Activated naive CD4-positive, alpha-beta T cell treated with anti-CD3 and anti-CD28 coated beads, Interleukin-2, amount 50 U/mL, for 72 hours (primary cell): ENCODE results near the gene ZNF581. TPM values are rescaled to one million over a fixed set of nuclear protein-coding genes. Genes with fewer than 3 reads are reported as not detected.

ENCODE experiments used
- ATAC-seq, 2 donors: fragments of 150-1000 bp; cut with Tn5 transposase; 2 replicates each; pipeline ENCODE4 v1.10.0; 2021; ENCODE audit warnings: mild to moderate bottlenecking in 2 of 2, moderate library complexity in 2 of 2
- DNase-seq, 2 donors: peaks; one replicate each; pipeline ENCODE4 v3.0.0; 2021 to 2022; ENCODE audit warnings: low spot score in 2 of 2
- H3K27ac Mint-ChIP-seq, 2 donors: one replicate each; pipeline ENCODE4 v1.8.0; 2022; ENCODE audit warnings: mild to moderate bottlenecking in 2 of 2, mixed read lengths in 2 of 2
- H3K36me3 Mint-ChIP-seq, 2 donors: one replicate each; pipeline ENCODE4 v1.8.0; 2022; ENCODE audit warnings: mixed read lengths in 2 of 2
- H3K9me3 Mint-ChIP-seq, 2 donors: one replicate each; pipeline ENCODE4 v1.8.0; 2022; ENCODE audit warnings: mixed read lengths in 2 of 2
- total RNA-seq, 2 donors: library from RNA; stranded (reverse); gene quantifications; one replicate each; pipeline ENCODE4 v1.2.3, GENCODE V29; 2022

Gene ZNF581
- total RNA-seq, 2 donors from 2014 or later: 39.9 to 40.0 TPM

DNA sequence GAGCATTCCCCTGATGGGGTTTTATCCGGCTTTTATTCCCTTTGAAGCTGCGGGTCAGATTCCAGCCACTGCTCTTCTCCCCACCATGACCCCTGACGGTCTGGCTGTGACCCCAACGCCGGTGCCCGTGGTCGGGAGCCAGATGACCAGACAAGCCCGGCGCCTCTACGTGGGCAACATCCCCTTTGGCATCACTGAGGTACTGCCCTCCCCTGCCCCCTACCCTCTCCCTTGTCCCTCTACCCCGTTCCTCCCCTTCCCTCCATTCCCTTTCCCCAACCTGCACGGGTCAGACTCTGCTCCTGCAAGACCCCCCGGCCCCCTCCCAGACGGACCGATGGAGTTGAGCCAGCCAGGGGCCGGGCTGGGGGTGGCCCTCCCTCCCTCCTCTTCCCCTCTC is 17.5 kb downstream of the ZNF581 start:
- ATAC-seq (no peak), DNase-seq (no peak)
- no peak overlapping the region for H3K27ac Mint-ChIP-seq
- no peaks in the 10 kb centered on the region for H3K9me3 Mint-ChIP-seq
- peaks cover 40 to 49% of the 10 kb centered on the region in 2 donors for H3K36me3 Mint-ChIP-seq

DNA sequence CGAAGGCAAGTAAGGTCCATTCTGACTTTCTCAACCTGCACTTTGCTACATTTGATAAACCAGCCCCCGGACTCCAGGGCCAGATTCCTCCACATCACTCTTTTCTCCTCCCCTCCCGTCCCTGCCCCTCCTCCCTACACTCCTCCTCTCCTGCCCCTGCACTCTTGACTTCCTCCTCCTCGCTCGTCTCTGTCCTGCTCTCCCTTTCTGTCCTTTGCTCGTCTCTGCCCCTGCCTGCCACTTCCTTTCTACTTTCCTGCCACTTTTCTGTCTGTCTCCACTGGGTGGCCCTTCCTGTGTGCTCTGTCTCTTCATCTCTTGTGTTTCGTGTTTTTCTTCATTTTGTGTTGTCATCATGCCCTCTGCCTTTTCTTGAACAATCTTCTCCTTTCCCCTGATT is 18.4 kb downstream of the ZNF581 start:
- ATAC-seq (no peak), DNase-seq (no peak)
- Mint-ChIP-seq H3K9me3 (no peaks in the 10 kb centered on the region), H3K36me3 (peaks cover 34 to 42% of the 10 kb centered on the region in 2 donors), H3K27ac (peak overlapping the region; percentile 59 to 85)

DNA sequence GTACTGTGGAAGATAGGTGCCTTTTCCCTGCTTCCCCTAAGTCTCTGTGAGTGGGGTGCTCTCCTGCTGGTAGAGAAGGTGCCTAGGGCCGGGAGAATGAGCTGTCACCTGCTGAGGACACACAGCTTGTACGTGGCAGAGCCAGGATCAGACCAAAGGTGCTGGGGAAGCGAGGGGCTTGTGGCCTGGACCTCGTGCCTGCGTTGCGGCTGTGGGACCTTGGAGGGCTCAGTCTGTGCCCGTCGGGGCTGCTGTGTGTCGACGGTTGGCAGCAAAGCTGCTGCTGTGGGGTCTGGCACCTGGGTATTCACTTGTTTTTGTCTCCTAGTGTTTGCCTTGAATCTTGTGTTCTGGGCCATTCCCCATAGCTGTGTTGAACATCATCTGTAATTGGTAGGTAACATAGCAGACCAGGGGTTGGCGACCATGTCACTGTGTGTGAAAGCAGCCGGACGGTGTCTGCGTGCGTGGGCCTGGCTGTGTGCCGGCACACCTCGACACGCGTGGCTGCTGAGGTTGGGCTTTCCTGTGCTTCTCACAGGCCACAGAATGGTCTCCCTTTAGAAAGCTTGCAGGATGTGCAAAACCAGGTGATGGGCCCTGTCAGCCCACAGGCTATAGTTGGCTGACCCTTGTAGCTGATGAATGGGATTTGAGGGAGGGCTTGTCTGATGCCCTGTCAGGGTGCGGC is 20.5 kb downstream of the ZNF581 start:
- H3K9me3 Mint-ChIP-seq: no peaks in the 10 kb centered on the region
- H3K36me3 Mint-ChIP-seq: peaks cover 29 to 34% of the 10 kb centered on the region in 2 donors
- no peak for DNase-seq
- ATAC-seq: no peak
- H3K27ac Mint-ChIP-seq: peak overlapping the region; percentile 43 to 81

DNA sequence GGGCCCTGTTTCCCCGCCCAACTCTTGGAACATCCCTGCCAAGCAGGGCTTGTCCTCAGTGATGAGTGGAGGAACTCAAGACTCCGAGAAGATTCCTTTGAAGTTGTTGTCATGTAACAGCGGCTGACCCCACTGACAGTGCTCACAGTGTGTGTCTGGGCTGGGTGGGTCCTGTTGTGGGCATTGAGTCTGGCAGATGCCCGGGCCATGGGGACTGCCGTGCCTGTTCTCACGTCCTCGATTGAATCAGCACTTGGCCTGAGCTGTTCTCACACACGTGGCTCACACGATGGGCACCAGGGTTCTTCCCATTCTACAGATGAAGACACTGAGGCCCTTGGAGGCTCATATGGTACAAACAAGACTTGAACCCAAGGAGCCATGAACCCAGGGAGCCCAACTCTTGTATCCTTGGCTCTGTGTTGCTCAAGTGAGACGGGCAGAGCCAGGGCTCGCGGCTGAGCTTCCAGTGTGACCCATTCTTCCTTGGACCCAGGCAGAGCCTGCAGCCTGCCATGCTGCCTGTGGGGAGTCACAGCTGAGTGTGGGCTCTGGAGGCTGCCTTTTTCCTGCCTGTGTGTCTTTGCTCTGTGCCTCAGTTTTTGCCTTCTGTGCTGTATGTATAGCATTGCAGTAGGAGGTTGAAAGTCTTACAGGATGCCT is 23.0 kb downstream of the ZNF581 start:
- Mint-ChIP-seq H3K36me3 (peaks cover 19 to 25% of the 10 kb centered on the region in 2 donors), H3K27ac (no peak overlapping the region), H3K9me3 (no peaks in the 10 kb centered on the region)
- no peak for DNase-seq
- ATAC-seq: no peak

DNA sequence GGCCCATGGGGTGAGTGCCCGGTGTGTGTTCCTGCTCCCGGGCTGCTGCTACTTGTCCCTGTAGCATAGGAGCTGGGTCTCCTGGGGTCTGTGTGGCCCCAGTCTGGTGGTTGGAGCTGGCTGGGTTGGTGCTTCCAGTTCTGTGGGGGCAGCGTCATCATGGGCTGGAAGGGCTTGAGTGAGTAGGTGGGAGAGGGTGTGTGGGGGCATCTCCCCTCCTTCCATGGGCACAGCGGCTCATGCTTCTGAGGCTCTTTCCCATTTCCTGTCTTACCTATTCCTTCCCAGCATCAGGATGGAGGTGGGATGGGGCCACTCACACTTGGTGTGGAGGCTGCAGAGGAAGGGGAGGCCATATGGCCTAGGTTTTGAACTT is 23.5 kb downstream of the ZNF581 start:
- ATAC-seq (no peak), DNase-seq (no peak)
- H3K27ac Mint-ChIP-seq: no peak overlapping the region
- H3K36me3 Mint-ChIP-seq: peaks cover 16 to 21% of the 10 kb centered on the region in 2 donors
- no peaks in the 10 kb centered on the region for H3K9me3 Mint-ChIP-seq

DNA sequence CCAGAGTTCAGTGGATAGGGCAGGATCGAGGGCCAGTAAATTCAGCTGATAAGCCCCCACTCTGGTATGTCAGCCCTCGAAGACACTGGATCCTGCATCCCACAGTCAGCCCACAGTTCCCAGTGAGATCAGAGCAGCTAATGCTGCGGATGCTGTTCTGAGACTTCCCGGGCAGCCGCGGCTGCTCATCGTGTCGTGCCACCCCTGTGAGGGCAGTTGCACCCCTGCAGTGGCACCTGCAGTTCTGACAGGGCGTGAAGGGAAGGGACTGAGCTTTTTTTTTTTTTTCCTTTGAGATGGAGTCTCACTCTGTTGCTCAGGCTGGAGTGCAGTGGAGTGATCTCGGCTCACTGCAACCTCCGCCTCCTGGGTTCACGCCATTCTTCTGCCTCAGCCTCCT is 24.1 kb downstream of the ZNF581 start:
- no peaks in the 10 kb centered on the region for H3K9me3 Mint-ChIP-seq
- H3K36me3 Mint-ChIP-seq: peaks cover 14 to 18% of the 10 kb centered on the region in 2 donors
- DNase-seq (no peak), ATAC-seq (no peak)
- no peak overlapping the region for H3K27ac Mint-ChIP-seq

DNA sequence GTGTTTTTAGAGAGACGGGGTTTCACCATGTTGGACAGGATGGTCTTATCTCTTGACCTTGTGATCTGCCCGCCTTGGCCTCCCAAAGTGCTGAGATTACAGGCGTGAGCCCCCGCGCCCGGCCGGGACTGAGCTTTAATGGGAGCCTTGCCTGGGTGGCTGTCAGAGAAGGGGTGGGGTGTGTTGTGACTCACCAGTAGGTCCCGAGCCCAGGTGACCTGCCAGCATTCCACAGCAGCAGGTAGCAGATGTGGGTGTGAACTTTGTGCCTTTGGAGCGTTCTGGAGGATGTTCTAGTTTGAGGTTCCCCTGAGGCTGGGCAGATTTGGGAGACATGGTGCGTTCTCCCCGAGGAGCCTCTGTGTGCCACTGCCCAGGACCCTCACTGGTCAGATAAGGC is 24.5 kb downstream of the ZNF581 start:
- peaks cover 10 to 14% of the 10 kb centered on the region in 2 donors for H3K36me3 Mint-ChIP-seq
- no peak for ATAC-seq
- DNase-seq: no peak
- H3K9me3 Mint-ChIP-seq: no peaks in the 10 kb centered on the region
- H3K27ac Mint-ChIP-seq: no peak overlapping the region

DNA sequence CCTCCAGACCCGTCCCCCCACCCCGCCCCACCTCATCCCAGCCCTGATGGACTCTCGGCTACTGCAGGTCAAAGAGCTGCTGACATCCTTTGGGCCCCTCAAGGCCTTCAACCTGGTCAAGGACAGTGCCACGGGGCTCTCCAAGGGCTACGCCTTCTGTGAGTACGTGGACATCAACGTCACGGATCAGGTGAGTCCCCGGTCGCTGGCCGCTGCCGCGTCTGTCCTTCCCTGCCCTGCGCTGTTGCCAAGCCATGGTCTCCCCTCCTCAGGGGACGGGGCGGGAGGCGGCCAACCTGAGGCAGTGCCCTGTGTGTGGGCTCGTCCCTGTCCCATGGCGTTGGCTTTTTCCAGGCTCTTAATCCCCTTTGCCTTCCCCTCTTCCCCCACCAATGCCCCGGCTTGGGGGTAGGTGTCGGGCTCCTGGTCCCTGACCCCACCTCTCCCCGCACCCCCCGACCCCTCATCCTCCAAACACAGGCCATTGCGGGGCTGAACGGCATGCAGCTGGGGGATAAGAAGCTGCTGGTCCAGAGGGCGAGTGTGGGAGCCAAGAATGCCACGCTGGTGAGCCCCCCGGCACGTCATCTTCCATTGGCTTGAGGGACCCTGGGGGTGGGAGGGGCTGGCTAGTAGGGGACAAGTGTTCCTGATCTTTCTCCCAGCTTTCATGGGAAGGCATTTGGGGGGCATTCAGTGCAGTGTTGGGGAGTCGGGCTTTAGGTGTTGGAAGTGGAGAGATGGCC is 25.3 kb downstream of the ZNF581 start:
- H3K36me3 Mint-ChIP-seq: peaks cover 6 to 11% of the 10 kb centered on the region in 2 donors
- DNase-seq (no peak), ATAC-seq (no peak)
- peak overlapping the region in 1 of 2 donors; percentile 79 for H3K27ac Mint-ChIP-seq
- no peaks in the 10 kb centered on the region for H3K9me3 Mint-ChIP-seq

DNA sequence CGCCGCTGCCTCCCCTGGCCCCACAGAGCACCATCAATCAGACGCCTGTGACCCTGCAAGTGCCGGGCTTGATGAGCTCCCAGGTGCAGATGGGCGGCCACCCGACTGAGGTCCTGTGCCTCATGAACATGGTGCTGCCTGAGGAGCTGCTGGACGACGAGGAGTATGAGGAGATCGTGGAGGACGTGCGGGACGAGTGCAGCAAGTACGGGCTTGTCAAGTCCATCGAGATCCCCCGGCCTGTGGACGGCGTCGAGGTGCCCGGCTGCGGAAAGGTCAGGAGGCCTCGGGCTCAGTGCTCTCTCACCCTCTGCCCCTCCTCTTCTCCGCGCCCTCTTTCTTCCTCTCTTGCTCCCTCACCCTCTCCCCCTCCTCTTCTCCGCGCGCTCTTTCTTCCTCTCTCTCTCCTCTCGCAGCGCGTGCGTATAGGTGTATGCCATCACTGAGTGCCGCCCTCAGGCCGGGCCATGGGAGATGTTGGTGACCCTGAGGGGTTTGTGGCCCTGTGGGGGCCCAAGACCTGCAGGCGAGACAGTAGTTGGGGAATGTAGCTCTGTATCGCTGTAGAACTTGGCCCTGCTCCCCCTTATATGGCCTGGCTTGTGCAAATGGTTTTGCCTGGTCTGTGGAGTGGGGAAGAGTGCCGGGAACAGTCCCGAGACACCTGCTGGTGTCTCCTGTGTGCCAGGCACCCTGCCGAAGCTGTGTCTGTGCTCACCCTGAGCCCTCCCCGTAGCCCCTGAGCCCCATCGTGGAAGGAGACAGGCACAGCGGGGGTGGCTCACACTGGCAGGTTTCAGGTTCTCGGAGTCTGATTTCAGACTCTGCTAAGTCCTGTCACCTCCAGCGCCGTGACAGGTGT is 26.2 kb downstream of the ZNF581 start:
- Mint-ChIP-seq H3K36me3 (peaks cover 0 to 12% of the 10 kb centered on the region in 2 donors), H3K9me3 (no peaks in the 10 kb centered on the region), H3K27ac (peak overlapping the region in 1 of 2 donors; percentile 79)
- no peak for DNase-seq
- peak in 1 of 2 donors; percentile 4 for ATAC-seq

DNA sequence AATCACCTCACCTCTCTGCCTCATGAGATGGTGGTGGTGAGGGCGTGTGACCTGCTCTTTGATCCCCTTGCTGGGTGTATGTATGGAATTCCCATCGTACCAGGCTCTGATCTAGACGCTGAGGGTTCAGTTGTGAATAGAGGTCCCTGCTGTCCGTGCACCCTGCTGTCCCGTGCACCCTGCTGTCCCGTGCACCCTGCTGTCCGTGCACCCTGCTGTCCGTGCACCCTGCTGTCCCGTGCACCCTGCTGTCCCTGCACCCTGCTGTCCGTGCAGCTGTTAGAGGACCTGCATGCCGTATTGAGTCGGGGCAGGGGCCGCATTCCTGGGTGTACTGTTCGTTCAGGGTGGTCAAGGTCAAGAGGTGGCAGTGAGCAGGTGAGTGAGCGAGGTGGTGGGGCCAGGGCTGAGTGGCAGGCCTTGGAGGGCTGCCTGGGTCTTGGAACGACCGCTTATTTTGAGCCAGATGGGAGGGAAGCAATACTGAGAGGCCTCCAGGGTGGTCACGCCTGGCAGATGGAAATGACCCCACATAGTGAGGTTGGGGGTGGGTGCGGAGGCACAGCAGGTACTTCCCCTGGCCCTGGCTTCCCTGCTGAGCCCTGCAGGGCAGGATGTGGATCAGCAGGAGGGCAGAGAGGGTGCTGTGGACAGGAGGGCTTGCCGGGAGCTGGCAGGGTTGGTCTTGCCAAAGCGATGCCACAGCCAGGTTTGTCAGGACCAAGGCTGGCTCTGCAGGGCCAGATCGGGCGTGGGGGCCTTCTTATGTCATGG is 27.0 kb downstream of the ZNF581 start:
- ATAC-seq (no peak), DNase-seq (no peak)
- H3K36me3 Mint-ChIP-seq: peaks cover 3 to 14% of the 10 kb centered on the region in 2 donors
- peak overlapping the region in 1 of 2 donors; percentile 14 for H3K27ac Mint-ChIP-seq
- H3K9me3 Mint-ChIP-seq: no peaks in the 10 kb centered on the region

DNA sequence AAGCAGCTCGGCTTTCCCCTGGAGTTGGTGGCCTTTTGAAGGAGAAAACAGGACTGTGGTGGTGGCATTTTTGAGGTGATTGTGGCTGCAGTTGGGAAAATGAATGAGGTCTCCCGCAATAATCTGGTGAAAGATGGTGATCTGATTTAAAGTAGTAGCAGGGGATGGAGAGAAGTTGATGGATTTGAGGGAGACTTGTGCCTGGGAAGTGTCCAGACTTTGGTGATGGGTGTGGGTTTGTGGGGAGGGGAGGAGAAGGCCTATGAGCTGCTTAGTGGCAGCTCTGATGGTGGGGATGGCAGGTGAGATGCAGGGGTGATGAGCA is 27.6 kb downstream of the ZNF581 start:
- Mint-ChIP-seq H3K27ac (no peak overlapping the region), H3K9me3 (no peaks in the 10 kb centered on the region), H3K36me3 (peaks cover 8 to 19% of the 10 kb centered on the region in 2 donors)
- ATAC-seq (no peak), DNase-seq (no peak)

DNA sequence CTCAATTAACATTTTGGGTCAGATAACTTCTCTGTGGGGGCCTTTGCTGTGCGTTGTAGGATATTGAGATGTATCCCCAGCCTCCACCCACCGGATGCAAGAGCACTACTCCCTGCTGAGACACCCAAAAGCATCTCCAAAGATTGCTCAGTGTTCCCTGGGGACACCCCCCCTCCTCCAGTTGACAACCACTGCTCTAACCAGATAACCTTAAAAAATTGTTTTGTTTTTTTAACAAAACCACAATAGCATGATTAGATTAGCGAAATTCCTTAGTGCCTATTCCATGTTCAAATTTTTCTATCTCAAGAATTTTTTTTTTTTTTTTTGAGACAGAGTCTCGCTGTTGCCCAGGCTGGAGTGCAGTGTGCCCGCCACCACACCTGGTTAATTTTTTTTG is 29.0 kb downstream of the ZNF581 start:
- DNase-seq (no peak), ATAC-seq (no peak)
- H3K9me3 Mint-ChIP-seq: no peaks in the 10 kb centered on the region
- no peak overlapping the region for H3K27ac Mint-ChIP-seq
- H3K36me3 Mint-ChIP-seq: peaks cover 14 to 19% of the 10 kb centered on the region in 2 donors

DNA sequence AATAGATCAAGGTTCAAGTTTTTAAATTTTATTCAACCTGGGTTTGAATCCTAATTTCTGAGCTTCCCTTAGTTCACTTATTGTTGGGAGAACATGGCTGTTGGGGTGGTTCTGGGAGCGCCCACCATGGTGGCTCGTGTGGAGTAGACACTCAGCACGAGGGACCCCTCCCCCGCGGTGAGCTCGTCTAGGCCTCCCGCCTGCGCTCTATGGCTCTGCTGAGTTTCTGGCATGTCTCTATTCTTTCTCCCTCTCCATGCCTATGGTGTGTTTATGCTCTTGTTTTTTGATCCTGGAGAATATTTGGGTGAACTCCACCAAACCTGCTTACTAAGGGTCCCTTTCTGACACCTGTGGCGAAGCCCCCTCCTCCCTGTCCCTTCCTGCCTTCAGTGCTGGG is 30.0 kb downstream of the ZNF581 start:
- H3K9me3 Mint-ChIP-seq: no peaks in the 10 kb centered on the region
- peak overlapping the region in 1 of 2 donors; percentile 75 for H3K27ac Mint-ChIP-seq
- no peak for ATAC-seq
- H3K36me3 Mint-ChIP-seq: peaks cover 17 to 21% of the 10 kb centered on the region in 2 donors
- no peak for DNase-seq

DNA sequence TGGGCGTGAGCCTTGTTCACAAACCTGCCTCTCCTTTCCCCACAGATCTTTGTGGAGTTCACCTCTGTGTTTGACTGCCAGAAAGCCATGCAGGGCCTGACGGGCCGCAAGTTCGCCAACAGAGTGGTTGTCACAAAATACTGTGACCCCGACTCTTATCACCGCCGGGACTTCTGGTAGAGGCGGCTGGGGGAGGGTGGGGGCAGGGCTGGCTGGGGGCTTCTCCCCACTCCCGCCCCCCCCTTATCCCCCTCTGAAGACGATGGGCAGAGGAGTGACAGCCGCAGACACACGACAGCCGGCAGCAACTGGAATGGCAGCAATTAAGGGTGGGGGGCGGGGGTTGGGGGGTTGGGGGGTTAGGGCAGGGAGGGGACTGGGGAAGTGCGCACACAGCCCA is 30.4 kb downstream of the ZNF581 start:
- no peak for ATAC-seq
- H3K9me3 Mint-ChIP-seq: no peaks in the 10 kb centered on the region
- no peak for DNase-seq
- H3K27ac Mint-ChIP-seq: peak overlapping the region; percentile 17 to 79
- peaks cover 21 to 24% of the 10 kb centered on the region in 2 donors for H3K36me3 Mint-ChIP-seq

DNA sequence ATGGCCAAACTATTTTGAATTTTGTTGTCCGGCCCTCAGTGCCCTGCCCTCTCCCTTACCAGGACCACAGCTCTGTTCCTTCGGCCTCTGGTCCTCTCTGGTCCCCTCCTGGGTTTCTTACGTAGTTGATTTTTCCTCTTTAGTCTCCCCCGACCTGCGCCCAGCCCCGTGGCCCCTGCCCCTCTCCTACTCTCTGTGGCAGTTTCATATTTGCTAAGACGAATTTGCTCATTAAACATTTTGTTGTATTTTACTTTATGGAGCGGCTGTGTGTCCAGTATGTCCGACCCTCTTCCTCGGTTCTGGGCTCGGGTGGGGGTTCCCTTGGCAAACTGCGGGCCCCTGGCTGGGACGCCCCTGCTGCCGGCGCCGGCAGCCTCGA is 31.0 kb downstream of the ZNF581 start:
- no peak for ATAC-seq
- H3K27ac Mint-ChIP-seq: peak overlapping the region; percentile 17 to 79
- no peaks in the 10 kb centered on the region for H3K9me3 Mint-ChIP-seq
- H3K36me3 Mint-ChIP-seq: peaks cover 27 to 28% of the 10 kb centered on the region in 2 donors
- no peak for DNase-seq
